Lower lobe of right lung (tissue), 2 donors: ENCODE results near the gene PSME1. TPM values are rescaled to one million over a fixed set of nuclear protein-coding genes. Genes with fewer than 3 reads are reported as not detected.

Experiments
- ATAC-seq, 2 donors: fragments of 200-7000 bp; cut with Tn5 transposase; one replicate each; pipeline ENCODE4 v1.9.1; 2020 to 2022; ENCODE audit warnings: mild to moderate bottlenecking in 2 of 2, moderate library complexity in 2 of 2
- DNase-seq: peaks from one replicate; pipeline ENCODE4 v3.0.0-alpha.2; 2020
- H3K27ac ChIP-seq: fragments of 200-600 bp; one replicate; pipeline ENCODE4 v1.8.0; 2022
- H3K27me3 ChIP-seq: fragments of 200-600 bp; one replicate; pipeline ENCODE4 v1.8.0; 2022; ENCODE audit warnings: low read depth
- H3K36me3 ChIP-seq: fragments of 200-600 bp; one replicate; pipeline ENCODE4 v1.8.0; 2022; ENCODE audit warnings: mild to moderate bottlenecking
- H3K4me1 ChIP-seq: fragments of 200-600 bp; one replicate; pipeline ENCODE4 v1.8.0; 2022
- H3K4me3 ChIP-seq: fragments of 200-600 bp; one replicate; pipeline ENCODE4 v1.8.0; 2022; ENCODE audit warnings: mild to moderate bottlenecking
- H3K9me3 ChIP-seq: fragments of 200-600 bp; one replicate; pipeline ENCODE4 v1.8.0; 2022
- intact Hi-C: fragments of 100-400 bp; cut with DNase I; formaldehyde crosslinking; loops from one replicate; pipeline ENCODE4 v1.11.0; 2022
- total RNA-seq: library from RNA; stranded (reverse); fragmentation: NEBNext Ultra II Directional; extraction: Animal tissue kit (Norgen Biotek cat#: 25700); gene quantifications from one replicate; pipeline ENCODE4 v1.2.1, GENCODE V29; 2021
- TF ChIP-seq, protein P1 (sequence below): fragments of 200-600 bp; IDR thresholded peaks from one replicate; pipeline ENCODE4 v1.8.0; 2022; ENCODE audit warnings: antibody characterized with exemption, mild to moderate bottlenecking
- donor health status: DM: no; HTN: yes; CAD: no; lungs with severe emphysema.

The PSME1 gene
- total RNA-seq, 1 donor from 2014 or later: 198 TPM

DNA sequence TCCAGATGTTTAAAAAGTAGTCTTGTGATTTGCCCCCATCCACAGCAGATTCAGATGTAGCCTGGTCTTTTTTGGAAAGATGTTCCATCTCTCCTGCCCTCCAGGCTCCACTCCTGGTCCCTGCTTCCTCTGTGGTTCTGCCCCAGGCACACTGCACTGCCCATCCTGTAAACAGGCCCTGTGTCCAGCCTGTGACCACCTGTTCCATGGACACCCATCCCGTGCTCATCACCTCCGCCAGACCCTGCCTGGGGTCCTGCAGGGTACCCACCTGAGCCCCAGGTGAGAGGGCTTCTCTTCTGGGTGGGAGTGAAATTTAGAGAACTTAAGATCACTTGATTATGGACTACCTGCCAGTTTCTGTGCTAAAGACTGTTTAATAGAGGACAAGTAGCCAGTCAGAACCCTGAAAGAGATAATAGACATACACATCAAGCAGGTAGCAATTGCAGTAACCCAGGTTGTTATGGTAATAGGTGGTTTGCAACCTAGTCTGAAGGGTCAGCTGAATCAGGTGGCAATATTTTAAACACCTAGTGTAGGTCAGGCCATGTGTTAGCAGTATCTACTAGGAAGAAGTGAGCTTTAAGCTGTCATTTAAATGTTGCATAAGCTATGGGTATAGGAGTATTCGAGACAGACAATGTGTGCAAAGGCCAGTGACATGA is 13.4 kb downstream of the PSME1 start:
- TF ChIP-seq, protein P1, sequence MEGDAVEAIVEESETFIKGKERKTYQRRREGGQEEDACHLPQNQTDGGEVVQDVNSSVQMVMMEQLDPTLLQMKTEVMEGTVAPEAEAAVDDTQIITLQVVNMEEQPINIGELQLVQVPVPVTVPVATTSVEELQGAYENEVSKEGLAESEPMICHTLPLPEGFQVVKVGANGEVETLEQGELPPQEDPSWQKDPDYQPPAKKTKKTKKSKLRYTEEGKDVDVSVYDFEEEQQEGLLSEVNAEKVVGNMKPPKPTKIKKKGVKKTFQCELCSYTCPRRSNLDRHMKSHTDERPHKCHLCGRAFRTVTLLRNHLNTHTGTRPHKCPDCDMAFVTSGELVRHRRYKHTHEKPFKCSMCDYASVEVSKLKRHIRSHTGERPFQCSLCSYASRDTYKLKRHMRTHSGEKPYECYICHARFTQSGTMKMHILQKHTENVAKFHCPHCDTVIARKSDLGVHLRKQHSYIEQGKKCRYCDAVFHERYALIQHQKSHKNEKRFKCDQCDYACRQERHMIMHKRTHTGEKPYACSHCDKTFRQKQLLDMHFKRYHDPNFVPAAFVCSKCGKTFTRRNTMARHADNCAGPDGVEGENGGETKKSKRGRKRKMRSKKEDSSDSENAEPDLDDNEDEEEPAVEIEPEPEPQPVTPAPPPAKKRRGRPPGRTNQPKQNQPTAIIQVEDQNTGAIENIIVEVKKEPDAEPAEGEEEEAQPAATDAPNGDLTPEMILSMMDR: no peak
- ATAC-seq: no peak
- Histone ChIP-seq H3K27ac (no peak overlapping the region), H3K4me3 (no peak overlapping the region), H3K27me3 (no peaks in the 10 kb centered on the region), H3K4me1 (peaks cover 36% of the 10 kb centered on the region), H3K36me3 (peaks cover 69% of the 10 kb centered on the region), H3K9me3 (no peaks in the 10 kb centered on the region)
- intact Hi-C loops: no loop called here
- DNase-seq: no peak

DNA sequence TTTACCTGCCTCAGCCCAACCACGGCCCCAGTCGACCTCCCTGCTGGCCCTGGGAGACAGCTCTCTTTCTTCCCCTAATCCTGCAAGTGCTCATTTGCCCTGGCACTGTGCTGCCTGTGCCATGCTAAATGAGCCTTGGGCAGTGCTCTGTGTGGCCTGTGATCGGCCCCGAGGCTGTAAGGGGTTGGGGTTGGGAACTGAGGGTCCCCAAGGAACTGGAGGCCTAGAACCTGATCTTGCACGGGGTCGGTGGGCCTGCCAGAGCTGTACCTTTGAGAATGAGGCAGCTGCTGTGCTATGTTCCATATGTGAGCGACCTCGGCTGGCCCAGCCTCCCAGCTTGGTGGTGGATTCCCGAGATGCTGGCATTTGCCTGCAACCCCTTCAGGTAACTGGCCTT is 14.1 kb downstream of the PSME1 start:
- TF ChIP-seq, protein P1: no peak
- H3K27me3 ChIP-seq: no peaks in the 10 kb centered on the region
- intact Hi-C loops: no loop called here
- no peak for ATAC-seq
- no peak overlapping the region for H3K27ac ChIP-seq
- H3K4me3 ChIP-seq: no peak overlapping the region
- no peaks in the 10 kb centered on the region for H3K9me3 ChIP-seq
- peaks cover 69% of the 10 kb centered on the region for H3K36me3 ChIP-seq
- no peak for DNase-seq
- H3K4me1 ChIP-seq: peaks cover 34% of the 10 kb centered on the region

DNA sequence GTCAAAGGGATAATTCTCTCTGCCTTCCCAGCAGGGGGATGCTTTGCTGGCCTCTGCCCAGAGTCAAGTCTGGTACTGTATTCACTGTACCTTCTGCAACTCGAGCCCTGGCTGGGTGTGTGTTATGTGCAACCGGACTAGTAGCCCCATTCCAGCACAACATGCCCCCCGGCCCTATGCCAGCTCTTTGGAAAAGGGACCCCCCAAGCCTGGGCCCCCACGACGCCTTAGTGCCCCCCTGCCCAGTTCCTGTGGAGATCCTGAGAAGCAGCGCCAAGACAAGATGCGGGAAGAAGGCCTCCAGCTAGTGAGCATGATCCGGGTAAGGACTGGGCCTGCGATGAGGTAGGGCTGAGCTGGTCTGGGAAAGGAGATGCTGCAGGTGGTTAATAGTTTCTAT is 14.6 kb downstream of the PSME1 start:
- ATAC-seq (no peak), DNase-seq (no peak)
- no peaks in the 10 kb centered on the region for H3K9me3 ChIP-seq
- no peak overlapping the region for H3K27ac ChIP-seq
- peaks cover 29% of the 10 kb centered on the region for H3K4me1 ChIP-seq
- intact Hi-C loops: no loop called here
- TF ChIP-seq, protein P1: no peak
- H3K36me3 ChIP-seq: peaks cover 73% of the 10 kb centered on the region
- no peaks in the 10 kb centered on the region for H3K27me3 ChIP-seq
- H3K4me3 ChIP-seq: no peak overlapping the region

DNA sequence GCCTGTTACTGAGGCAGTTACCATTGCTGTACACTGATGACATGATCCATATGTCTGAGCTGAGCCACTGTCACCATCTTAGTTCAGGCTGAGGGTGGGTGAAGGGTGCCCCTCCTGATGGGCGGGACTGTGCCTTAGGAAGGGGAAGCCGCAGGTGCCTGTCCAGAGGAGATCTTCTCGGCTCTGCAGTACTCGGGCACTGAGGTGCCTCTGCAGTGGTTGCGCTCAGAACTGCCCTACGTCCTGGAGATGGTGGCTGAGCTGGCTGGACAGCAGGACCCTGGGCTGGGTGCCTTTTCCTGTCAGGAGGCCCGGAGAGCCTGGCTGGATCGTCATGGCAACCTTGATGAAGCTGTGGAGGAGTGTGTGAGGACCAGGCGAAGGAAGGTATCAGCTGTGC is 15.0 kb downstream of the PSME1 start:
- H3K36me3 ChIP-seq: peaks cover 78% of the 10 kb centered on the region
- intact Hi-C loops: no loop called here
- TF ChIP-seq, protein P1: no peak

DNA sequence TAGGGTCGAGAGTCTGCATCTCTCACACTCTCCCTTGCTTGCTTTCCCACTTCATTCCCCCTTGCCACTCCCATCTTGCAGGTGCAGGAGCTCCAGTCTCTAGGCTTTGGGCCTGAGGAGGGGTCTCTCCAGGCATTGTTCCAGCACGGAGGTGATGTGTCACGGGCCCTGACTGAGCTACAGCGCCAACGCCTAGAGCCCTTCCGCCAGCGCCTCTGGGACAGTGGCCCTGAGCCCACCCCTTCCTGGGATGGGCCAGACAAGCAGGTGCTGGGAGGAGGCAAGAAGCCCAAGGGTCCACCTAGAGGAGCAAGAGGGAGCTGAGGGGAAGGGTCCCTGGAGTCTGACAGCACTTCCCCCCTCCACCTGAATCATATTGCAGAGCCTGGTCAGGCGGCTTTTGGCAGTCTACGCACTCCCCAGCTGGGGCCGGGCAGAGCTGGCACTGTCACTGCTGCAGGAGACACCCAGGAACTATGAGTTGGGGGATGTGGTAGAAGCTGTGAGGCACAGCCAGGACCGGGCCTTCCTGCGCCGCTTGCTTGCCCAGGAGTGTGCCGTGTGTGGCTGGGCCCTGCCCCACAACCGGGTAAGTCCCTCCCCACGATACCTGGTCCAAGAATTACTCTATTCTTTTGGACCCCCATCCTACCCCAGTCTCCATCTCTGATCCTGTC is 15.5 kb downstream of the PSME1 start:
- intact Hi-C loops: no loop called here
- no peaks in the 10 kb centered on the region for H3K9me3 ChIP-seq

More for the DNA sequence above, 15.0 kb downstream of the PSME1 start:
- no peak for DNase-seq
- no peak for ATAC-seq
- H3K4me1 ChIP-seq: peaks cover 24% of the 10 kb centered on the region
- no peak overlapping the region for H3K4me3 ChIP-seq
- no peaks in the 10 kb centered on the region for H3K27me3 ChIP-seq
- H3K9me3 ChIP-seq: no peaks in the 10 kb centered on the region
- H3K27ac ChIP-seq: no peak overlapping the region

More for the DNA sequence above, 15.5 kb downstream of the PSME1 start:
- TF ChIP-seq, protein P1: no peak
- H3K27ac ChIP-seq: no peak overlapping the region
- no peak for DNase-seq
- ATAC-seq: no peak
- peaks cover 83% of the 10 kb centered on the region for H3K36me3 ChIP-seq
- H3K4me3 ChIP-seq: no peak overlapping the region
- H3K4me1 ChIP-seq: peaks cover 24% of the 10 kb centered on the region
- no peaks in the 10 kb centered on the region for H3K27me3 ChIP-seq
